Activated CD8-positive, alpha-beta T cell treated with anti-CD3 and anti-CD28 coated beads for 36 hours (primary cell): ENCODE data around the gene FXYD2. TPM values are rescaled to one million over a fixed set of nuclear protein-coding genes. Genes with fewer than 3 reads are reported as not detected.
"Not testable (repeated sequence)": the region's sequence is repeated elsewhere in the genome, so short reads cannot be mapped to it uniquely, and the experiment has no call there.

ENCODE experiments used
- ATAC-seq: fragments of 200-7000 bp; cut with Tn5 transposase; one replicate; pipeline ENCODE4 v1.10.0; 2021; ENCODE audit warnings: mild to moderate bottlenecking, moderate library complexity
- CTCF ChIA-PET: fragments of 350-600 bp; sonication (Branson Sonifier 250); formaldehyde crosslinking; loops from one replicate; lab custom pipeline; 2021; ENCODE audit warnings: antibody characterized with exemption; lab: Charles Lee
- POLR2A ChIA-PET: fragments of 350-600 bp; sonication (Branson Sonifier 250); formaldehyde crosslinking; loops from one replicate; lab custom pipeline; 2021; ENCODE audit warnings: antibody characterized with exemption; lab: Charles Lee
- DNase-seq: peaks from one replicate; pipeline ENCODE4 v3.0.0-alpha.2; 2020
- H3K27ac Mint-ChIP-seq: one replicate; pipeline ENCODE4 v1.8.0; 2021; ENCODE audit warnings: mild to moderate bottlenecking, mixed read lengths
- H3K27me3 Mint-ChIP-seq: one replicate; pipeline ENCODE4 v1.8.0; 2021; ENCODE audit warnings: mixed read lengths
- H3K36me3 Mint-ChIP-seq: one replicate; pipeline ENCODE4 v1.8.0; 2021; ENCODE audit warnings: low read depth, mixed read lengths
- H3K4me1 Mint-ChIP-seq: one replicate; pipeline ENCODE4 v1.8.0; 2021; ENCODE audit warnings: low read depth, mixed read lengths
- H3K4me3 Mint-ChIP-seq: one replicate; pipeline ENCODE4 v1.8.0; 2021; ENCODE audit warnings: mild to moderate bottlenecking, moderate library complexity, mixed read lengths
- H3K9me3 Mint-ChIP-seq: one replicate; pipeline ENCODE4 v1.8.0; 2021; ENCODE audit warnings: mixed read lengths
- CTCF ChIP-seq: fragments of 200-600 bp; IDR thresholded peaks from one replicate; pipeline ENCODE4 v1.8.0; 2022; ENCODE audit warnings: antibody characterized with exemption, mild to moderate bottlenecking
- intact Hi-C: fragments of 100-400 bp; cut with micrococcal nuclease; formaldehyde crosslinking; loops from one replicate; pipeline ENCODE4 v1.10.0; 2022
- total RNA-seq, 2 experiments: library from RNA; stranded (reverse); gene quantifications; one replicate each; pipeline ENCODE4 v1.2.3, GENCODE V29; 2021

The FXYD2 gene
- total RNA-seq, 2 experiments from 2014 or later: 6.7 to 7.2 TPM

- H3K4me3 Mint-ChIP-seq: no peak overlapping the region
- POLR2A ChIA-PET: no interaction called here
- H3K27me3 Mint-ChIP-seq: peaks cover 10% of the 10 kb centered on the region
- H3K36me3 Mint-ChIP-seq: no peaks in the 10 kb centered on the region
- ATAC-seq (no peak), DNase-seq (no peak)
- TF ChIP-seq CTCF: no peak
- H3K4me1 Mint-ChIP-seq: peaks cover 2% of the 10 kb centered on the region
- no peaks in the 10 kb centered on the region for H3K9me3 Mint-ChIP-seq
- CTCF ChIA-PET: interaction anchor here (0.9 to 1.2 kb wide), 2 partner anchors 24 to 78 kb away, joined by 3 read pairs; no protein-coding TSS in a partner anchor
- intact Hi-C loops: no loop called here
- H3K27ac Mint-ChIP-seq: no peak overlapping the region
Observed at GRCh38 chr11:117868815-117869561, 44.4 kb upstream of the FXYD2 start.

GRCh38 chr11:117868088-117868487, 43.5 kb upstream of the FXYD2 start:
- ATAC-seq (no peak), DNase-seq (no peak)
- intact Hi-C loops: no loop called here
- CTCF ChIA-PET: interaction anchor here (1.2 to 2.4 kb wide), 2 partner anchors 24 to 79 kb away, joined by 3 to 10 read pairs; no protein-coding TSS in a partner anchor
- Mint-ChIP-seq H3K36me3 (no peaks in the 10 kb centered on the region), H3K4me1 (peaks cover under 1% of the 10 kb centered on the region), H3K27me3 (peaks cover 7% of the 10 kb centered on the region), H3K27ac (no peak overlapping the region), H3K4me3 (no peak overlapping the region), H3K9me3 (no peaks in the 10 kb centered on the region)
- TF ChIP-seq CTCF: no peak
- POLR2A ChIA-PET: no interaction called here

GRCh38 chr11:117866526-117866925, 42.0 kb upstream of the FXYD2 start:
- TF ChIP-seq CTCF: no peak
- H3K4me1 Mint-ChIP-seq: peaks cover 3% of the 10 kb centered on the region
- no peaks in the 10 kb centered on the region for H3K27me3 Mint-ChIP-seq
- ChIA-PET POLR2A (no interaction called here), CTCF (interaction anchor here (2.4 kb wide), 1 partner anchor 80 kb away, joined by 10 read pairs; no protein-coding TSS in a partner anchor)
- no peak overlapping the region for H3K4me3 Mint-ChIP-seq
- H3K27ac Mint-ChIP-seq: no peak overlapping the region
- no peaks in the 10 kb centered on the region for H3K36me3 Mint-ChIP-seq
- no peaks in the 10 kb centered on the region for H3K9me3 Mint-ChIP-seq
- intact Hi-C loops: no loop called here
- DNase-seq (no peak), ATAC-seq (no peak)

DNA sequence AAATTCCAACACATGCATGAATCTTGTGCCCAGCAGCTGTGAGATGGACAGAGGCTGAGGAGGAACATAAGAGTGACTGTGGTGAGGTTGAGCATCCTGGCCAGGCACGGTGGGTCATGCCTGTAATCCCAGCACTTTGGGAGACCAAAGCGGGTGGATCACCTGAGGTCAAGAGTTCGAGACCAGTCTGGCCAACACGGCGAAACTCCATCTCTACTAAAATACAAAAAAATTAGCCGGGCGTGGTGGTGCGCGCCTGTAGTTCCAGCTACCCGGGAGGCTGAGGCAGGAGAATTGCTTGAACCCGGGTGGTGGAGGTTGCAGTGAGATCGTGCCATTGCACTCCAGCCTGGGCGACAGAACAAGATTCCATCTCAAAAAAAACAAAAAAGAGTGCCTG, 41.0 kb upstream of the FXYD2 start:
- ATAC-seq, H3K9me3 Mint-ChIP-seq, H3K4me1 Mint-ChIP-seq, DNase-seq, H3K4me3 Mint-ChIP-seq, H3K27ac Mint-ChIP-seq, H3K27me3 Mint-ChIP-seq, intact Hi-C loops, H3K36me3 Mint-ChIP-seq: not testable (repeated sequence)
- ChIA-PET CTCF (interaction anchor here (1.3 kb wide), 1 partner anchor 188 kb away, joined by 5 read pairs; no protein-coding TSS in a partner anchor), POLR2A (interaction anchor here (0.7 kb wide), 1 partner anchor 600 kb away, joined by 3 read pairs; no protein-coding TSS in a partner anchor)

GRCh38 chr11:117863383-117863782, 38.8 kb upstream of the FXYD2 start:
- Mint-ChIP-seq H3K27me3 (no peaks in the 10 kb centered on the region), H3K9me3 (no peaks in the 10 kb centered on the region), H3K4me3 (no peak overlapping the region), H3K27ac (no peak overlapping the region), H3K4me1 (peaks cover 3% of the 10 kb centered on the region), H3K36me3 (no peaks in the 10 kb centered on the region)
- TF ChIP-seq CTCF: no peak
- ATAC-seq: no peak
- intact Hi-C loops: no loop called here
- CTCF ChIA-PET: interaction anchor here (0.9 to 1.0 kb wide), 2 partner anchors 84 kb away, joined by 3 read pairs; no protein-coding TSS in a partner anchor
- POLR2A ChIA-PET: no interaction called here
- DNase-seq: no peak
